HEK293 (cell line): Measurements from ENCODE around the gene ARMC12.

Experiments used
- CTCF ChIA-PET: fragments of 350-600 bp; formaldehyde crosslinking; extraction: SDS; loops from one replicate; lab custom pipeline; 2021; ENCODE audit warnings: antibody characterized with exemption; lab: Yijun Ruan, JAX
- POLR2A ChIA-PET: fragments of 300-600 bp; formaldehyde crosslinking; extraction: SDS; loops from one replicate; lab custom pipeline; 2020; ENCODE audit warnings: antibody characterized with exemption, inconsistent platforms; lab: Yijun Ruan, JAX
- H3K27ac ChIP-seq: fragments of 200-500 bp; sonication (Bioruptor generic); 2 replicates; pipeline ENCODE4 v1.5.1; 2014; ENCODE audit warnings: low read depth, low read length, control low read depth, inconsistent platforms; ENCODE audit errors: extremely low read depth
- H3K36me3 ChIP-seq, 2 experiments: fragments of 200-500 bp in 1 of 2; sonication (Bioruptor generic) in 1 of 2; 1 replicate in 1 of 2; 2 replicates in 1 of 2; pipeline ENCODE4 v1.5.1; 2014 to 2017; ENCODE audit warnings: inconsistent platforms in 2 of 2, low read length in 2 of 2; ENCODE audit not compliant: control insufficient read depth in 2 of 2, insufficient read depth in 1 of 2
- H3K4me1 ChIP-seq: fragments of 200-500 bp; sonication (Bioruptor generic); 2 replicates; pipeline ENCODE4 v1.5.1; 2014; ENCODE audit warnings: mild to moderate bottlenecking, low read length, inconsistent platforms; ENCODE audit not compliant: control insufficient read depth, insufficient read depth
- H3K4me3 ChIP-seq: 2 replicates; pipeline ENCODE4 v1.5.1; 2011; ENCODE audit warnings: low read depth, mild to moderate bottlenecking, control low read depth, low read length, moderate library complexity
- H3K9me3 ChIP-seq: fragments of 200-500 bp; sonication (Bioruptor generic); 2 replicates; pipeline ENCODE4 v1.5.1; 2014; ENCODE audit warnings: low read depth, low read length, inconsistent platforms; ENCODE audit not compliant: control insufficient read depth, insufficient read depth
- BCL11A ChIP-seq: fragments of 450-650 bp; formaldehyde crosslinking; IDR thresholded peaks from 2 replicates; pipeline ENCODE4 v1.5.1; 2016; ENCODE audit warnings: low read depth, missing biosample characterization, missing genetic modification characterization
- GLIS1 ChIP-seq: fragments of 450-650 bp; formaldehyde crosslinking; IDR thresholded peaks from 2 replicates; pipeline ENCODE4 v1.5.1; 2016; ENCODE audit warnings: missing biosample characterization, missing genetic modification characterization
- GLIS2 ChIP-seq: fragments of 450-650 bp; formaldehyde crosslinking; IDR thresholded peaks from 2 replicates; pipeline ENCODE4 v1.5.1; 2016; ENCODE audit warnings: missing biosample characterization, missing genetic modification characterization
- KLF7 ChIP-seq: fragments of 450-650 bp; formaldehyde crosslinking; IDR thresholded peaks from 2 replicates; pipeline ENCODE4 v1.5.1; 2016; ENCODE audit warnings: missing biosample characterization, missing genetic modification characterization, borderline replicate concordance
- KLF8 ChIP-seq: fragments of 450-650 bp; formaldehyde crosslinking; IDR thresholded peaks from 2 replicates; pipeline ENCODE4 v1.5.1; 2016; ENCODE audit warnings: missing biosample characterization, missing genetic modification characterization
- PATZ1 ChIP-seq: fragments of 450-650 bp; formaldehyde crosslinking; IDR thresholded peaks from 2 replicates; pipeline ENCODE4 v1.5.1; 2016; ENCODE audit warnings: missing biosample characterization, missing genetic modification characterization
- PRDM1 ChIP-seq: fragments of 450-650 bp; formaldehyde crosslinking; IDR thresholded peaks from 2 replicates; pipeline ENCODE4; 2016; ENCODE audit warnings: missing biosample characterization, missing genetic modification characterization
- SCRT2 ChIP-seq: fragments of 450-650 bp; formaldehyde crosslinking; IDR thresholded peaks from 2 replicates; pipeline ENCODE4 v1.5.1; 2016; ENCODE audit warnings: missing biosample characterization, missing genetic modification characterization
- TRIM28 ChIP-seq: IDR thresholded peaks from 2 replicates; pipeline ENCODE4 v1.6.1; 2011; ENCODE audit warnings: low read length, control low read depth, borderline replicate concordance
- ZIC2 ChIP-seq: fragments of 450-650 bp; formaldehyde crosslinking; IDR thresholded peaks from 2 replicates; pipeline ENCODE4 v1.5.1; 2016; ENCODE audit warnings: missing biosample characterization, missing genetic modification characterization
- ZNF112 ChIP-seq: fragments of 450-650 bp; formaldehyde crosslinking; IDR thresholded peaks from 2 replicates; pipeline ENCODE4 v1.5.0; 2017; ENCODE audit warnings: missing biosample characterization, missing genetic modification characterization
- ZNF138 ChIP-seq: fragments of 450-650 bp; formaldehyde crosslinking; IDR thresholded peaks from 2 replicates; pipeline ENCODE4 v1.5.1; 2016; ENCODE audit warnings: missing biosample characterization, missing genetic modification characterization, borderline replicate concordance
- ZNF362 ChIP-seq: fragments of 450-650 bp; formaldehyde crosslinking; IDR thresholded peaks from 2 replicates; pipeline ENCODE4 v1.5.1; 2016; ENCODE audit warnings: missing biosample characterization, missing genetic modification characterization
- ZNF391 ChIP-seq: fragments of 450-650 bp; formaldehyde crosslinking; IDR thresholded peaks from 2 replicates; pipeline ENCODE4 v1.5.1; 2016; ENCODE audit warnings: low read depth, missing biosample characterization, missing genetic modification characterization, borderline replicate concordance
- ZNF398 ChIP-seq: fragments of 450-650 bp; formaldehyde crosslinking; IDR thresholded peaks from 2 replicates; pipeline ENCODE4 v1.5.1; 2017; ENCODE audit warnings: missing biosample characterization, missing genetic modification characterization
- ZNF426 ChIP-seq: fragments of 450-650 bp; formaldehyde crosslinking; IDR thresholded peaks from 2 replicates; pipeline ENCODE4 v1.5.1; 2017; ENCODE audit warnings: missing biosample characterization, missing genetic modification characterization, mild to moderate bottlenecking, inconsistent platforms, moderate library complexity
- ZNF514 ChIP-seq: fragments of 450-650 bp; formaldehyde crosslinking; IDR thresholded peaks from 2 replicates; pipeline ENCODE4 v1.5.1; 2016; ENCODE audit warnings: missing biosample characterization, missing genetic modification characterization
- ZNF544 ChIP-seq: fragments of 450-650 bp; formaldehyde crosslinking; IDR thresholded peaks from 2 replicates; pipeline ENCODE4 v1.5.0; 2017; ENCODE audit warnings: missing biosample characterization, missing genetic modification characterization
- ZNF549 ChIP-seq: fragments of 450-650 bp; IDR thresholded peaks from 2 replicates; pipeline ENCODE4 v1.5.1; 2018; ENCODE audit warnings: missing biosample characterization, missing genetic modification characterization, mild to moderate bottlenecking, inconsistent platforms, moderate library complexity
- ZNF560 ChIP-seq: fragments of 450-650 bp; formaldehyde crosslinking; IDR thresholded peaks from 2 replicates; pipeline ENCODE4 v1.5.1; 2017; ENCODE audit warnings: missing biosample characterization, missing genetic modification characterization, borderline replicate concordance
- ZNF677 ChIP-seq: fragments of 450-650 bp; IDR thresholded peaks from 2 replicates; pipeline ENCODE4 v1.5.0; 2018; ENCODE audit warnings: missing biosample characterization, mild to moderate bottlenecking, missing genetic modification characterization, moderate library complexity
- TF ChIP-seq, protein P1 (sequence below): IDR thresholded peaks from 2 replicates; pipeline ENCODE4 v1.6.1; 2011; ENCODE audit warnings: mild to moderate bottlenecking, low read depth, low read length, borderline replicate concordance
- TF ChIP-seq, protein P2 (sequence below): fragments of 450-650 bp; formaldehyde crosslinking; IDR thresholded peaks from 2 replicates; pipeline ENCODE4 v1.5.1; 2016; ENCODE audit warnings: missing biosample characterization, missing genetic modification characterization, borderline replicate concordance

Gene ARMC12

DNA sequence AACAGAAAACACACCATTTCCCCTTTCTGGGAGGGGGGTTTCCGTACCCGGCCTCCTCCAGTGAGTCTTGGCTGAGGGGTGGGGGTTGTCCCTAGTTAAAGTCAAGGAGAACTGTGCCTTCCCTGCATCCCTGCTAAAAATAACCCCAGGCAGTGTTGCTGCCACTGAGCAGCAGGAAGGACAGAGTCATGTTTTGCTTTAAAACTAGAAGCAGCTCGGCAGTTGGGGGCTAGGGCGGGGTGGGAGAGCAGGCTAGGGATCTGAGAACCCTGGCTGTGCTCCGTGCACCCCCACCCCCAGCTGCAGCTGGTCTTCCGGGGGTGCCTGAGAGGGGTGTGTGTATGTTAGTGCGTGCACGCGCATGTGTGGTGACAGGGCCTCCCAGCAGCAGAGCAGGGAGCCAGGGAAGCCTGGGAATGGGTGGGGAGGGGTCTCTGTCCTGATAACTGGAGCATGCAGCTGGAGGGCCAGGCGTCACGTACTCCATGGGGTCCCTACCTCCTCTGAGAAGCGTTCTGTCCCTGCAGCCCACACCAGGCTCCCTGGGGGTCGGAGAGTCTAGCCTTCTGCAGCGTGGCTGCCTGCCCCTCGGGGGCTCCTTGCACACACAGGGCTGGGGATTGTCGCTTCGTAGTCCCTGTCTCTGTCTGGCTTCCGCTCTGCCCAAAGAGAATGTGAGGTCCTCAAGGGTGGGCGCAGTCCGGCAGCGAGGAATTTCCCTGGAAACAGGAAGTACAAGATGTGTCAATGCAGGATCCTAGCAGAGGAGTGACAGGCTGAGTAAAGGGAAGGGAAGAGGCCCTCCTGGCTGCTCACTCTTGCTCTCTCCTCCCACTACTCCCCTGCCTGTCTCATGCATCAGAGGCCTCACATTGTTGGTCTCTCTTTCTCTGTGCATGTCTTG, 16.8 kb upstream of the ARMC12 start:
- H3K9me3 ChIP-seq = no peaks in the 10 kb centered on the region
- 0 out of 2 replicates have a peak, but pooled peaks cover 5% of the 10 kb centered on the region for H3K4me1 ChIP-seq
- no peaks in the 10 kb centered on the region for H3K36me3 ChIP-seq
- ChIA-PET POLR2A (no interaction called here), CTCF (interaction anchor here (1.0 kb wide), 1 partner anchor 17 kb away, joined by 5 read pairs; the partner anchor contains the start of gene ARMC12)
- H3K27ac ChIP-seq = no peak overlapping the region
- H3K4me3 ChIP-seq = no peak overlapping the region
- TF ChIP-seq ZNF398 (0 out of 2 replicates have a peak, but pooled peaks have one; percentile 10), GLIS2 (tag by site-specific recombination) (peak; percentile 44; the same call in 1 of the 2 replicates), ZIC2 (tag by site-specific recombination) (peak; percentile 92), ZNF514 (tag by site-specific recombination) (no peak), PATZ1 (peak; percentile 46; the same call in 1 of the 2 replicates), ZNF362 (tag by site-specific recombination) (no peak), PRDM1 (tag by site-specific recombination) (no peak), ZNF138 (tag by site-specific recombination) (no peak), ZNF112 (no peak), ZNF677 (tag by site-specific recombination) (no peak), KLF8 (tag by site-specific recombination) (no peak), ZNF426 (tag by site-specific recombination) (no peak), BCL11A (tag by site-specific recombination) (no peak), SCRT2 (tag by site-specific recombination) (no peak), TRIM28 (no peak), ZNF560 (no peak), ZNF391 (no peak), KLF7 (tag by site-specific recombination) (no peak), GLIS1 (tag by site-specific recombination) (peak; percentile 83), ZNF544 (no peak), ZNF549 (tag by site-specific recombination) (no peak)
- TF ChIP-seq, protein P1, sequence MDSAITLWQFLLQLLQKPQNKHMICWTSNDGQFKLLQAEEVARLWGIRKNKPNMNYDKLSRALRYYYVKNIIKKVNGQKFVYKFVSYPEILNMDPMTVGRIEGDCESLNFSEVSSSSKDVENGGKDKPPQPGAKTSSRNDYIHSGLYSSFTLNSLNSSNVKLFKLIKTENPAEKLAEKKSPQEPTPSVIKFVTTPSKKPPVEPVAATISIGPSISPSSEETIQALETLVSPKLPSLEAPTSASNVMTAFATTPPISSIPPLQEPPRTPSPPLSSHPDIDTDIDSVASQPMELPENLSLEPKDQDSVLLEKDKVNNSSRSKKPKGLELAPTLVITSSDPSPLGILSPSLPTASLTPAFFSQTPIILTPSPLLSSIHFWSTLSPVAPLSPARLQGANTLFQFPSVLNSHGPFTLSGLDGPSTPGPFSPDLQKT = no peak
- TF ChIP-seq, protein P2, sequence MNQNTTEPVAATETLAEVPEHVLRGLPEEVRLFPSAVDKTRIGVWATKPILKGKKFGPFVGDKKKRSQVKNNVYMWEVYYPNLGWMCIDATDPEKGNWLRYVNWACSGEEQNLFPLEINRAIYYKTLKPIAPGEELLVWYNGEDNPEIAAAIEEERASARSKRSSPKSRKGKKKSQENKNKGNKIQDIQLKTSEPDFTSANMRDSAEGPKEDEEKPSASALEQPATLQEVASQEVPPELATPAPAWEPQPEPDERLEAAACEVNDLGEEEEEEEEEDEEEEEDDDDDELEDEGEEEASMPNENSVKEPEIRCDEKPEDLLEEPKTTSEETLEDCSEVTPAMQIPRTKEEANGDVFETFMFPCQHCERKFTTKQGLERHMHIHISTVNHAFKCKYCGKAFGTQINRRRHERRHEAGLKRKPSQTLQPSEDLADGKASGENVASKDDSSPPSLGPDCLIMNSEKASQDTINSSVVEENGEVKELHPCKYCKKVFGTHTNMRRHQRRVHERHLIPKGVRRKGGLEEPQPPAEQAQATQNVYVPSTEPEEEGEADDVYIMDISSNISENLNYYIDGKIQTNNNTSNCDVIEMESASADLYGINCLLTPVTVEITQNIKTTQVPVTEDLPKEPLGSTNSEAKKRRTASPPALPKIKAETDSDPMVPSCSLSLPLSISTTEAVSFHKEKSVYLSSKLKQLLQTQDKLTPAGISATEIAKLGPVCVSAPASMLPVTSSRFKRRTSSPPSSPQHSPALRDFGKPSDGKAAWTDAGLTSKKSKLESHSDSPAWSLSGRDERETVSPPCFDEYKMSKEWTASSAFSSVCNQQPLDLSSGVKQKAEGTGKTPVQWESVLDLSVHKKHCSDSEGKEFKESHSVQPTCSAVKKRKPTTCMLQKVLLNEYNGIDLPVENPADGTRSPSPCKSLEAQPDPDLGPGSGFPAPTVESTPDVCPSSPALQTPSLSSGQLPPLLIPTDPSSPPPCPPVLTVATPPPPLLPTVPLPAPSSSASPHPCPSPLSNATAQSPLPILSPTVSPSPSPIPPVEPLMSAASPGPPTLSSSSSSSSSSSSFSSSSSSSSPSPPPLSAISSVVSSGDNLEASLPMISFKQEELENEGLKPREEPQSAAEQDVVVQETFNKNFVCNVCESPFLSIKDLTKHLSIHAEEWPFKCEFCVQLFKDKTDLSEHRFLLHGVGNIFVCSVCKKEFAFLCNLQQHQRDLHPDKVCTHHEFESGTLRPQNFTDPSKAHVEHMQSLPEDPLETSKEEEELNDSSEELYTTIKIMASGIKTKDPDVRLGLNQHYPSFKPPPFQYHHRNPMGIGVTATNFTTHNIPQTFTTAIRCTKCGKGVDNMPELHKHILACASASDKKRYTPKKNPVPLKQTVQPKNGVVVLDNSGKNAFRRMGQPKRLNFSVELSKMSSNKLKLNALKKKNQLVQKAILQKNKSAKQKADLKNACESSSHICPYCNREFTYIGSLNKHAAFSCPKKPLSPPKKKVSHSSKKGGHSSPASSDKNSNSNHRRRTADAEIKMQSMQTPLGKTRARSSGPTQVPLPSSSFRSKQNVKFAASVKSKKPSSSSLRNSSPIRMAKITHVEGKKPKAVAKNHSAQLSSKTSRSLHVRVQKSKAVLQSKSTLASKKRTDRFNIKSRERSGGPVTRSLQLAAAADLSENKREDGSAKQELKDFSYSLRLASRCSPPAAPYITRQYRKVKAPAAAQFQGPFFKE (tag by site-specific recombination) = no peak
